ENCODE results near the gene TBC1D1. TPM values are rescaled to one million over a fixed set of nuclear protein-coding genes. Genes with fewer than 3 reads are reported as not detected.
A peak's percentile ranks its signal among the peaks of the same experiment; 100 is the strongest.

TBC1D1 gene
- total and polyA plus RNA-seq, 4 experiments from 2014 or later: 15.3 to 46.7 (median 34.3) TPM

- Mint-ChIP-seq H3K4me1 (peaks cover 45 to 64% (median 55%) of the 10 kb centered on the region in 4 donors), H3K4me3 (peak overlapping the region in 7 of 8 donors; percentile 33 to 79 (median 68)), H3K36me3 (peaks cover 33 to 54% of the 10 kb centered on the region in 2 donors), H3K27me3 (peaks cover 0 to 3% of the 10 kb centered on the region in 2 donors), H3K9me3 (peaks cover 0 to 8% (median 0%) of the 10 kb centered on the region in 8 donors), H3K27ac (peak overlapping the region; percentile 90 to 99 (median 95))
- peaks cover 60% of the 10 kb centered on the region for H3K4me1 ChIP-seq (ENCODE audit: insufficient read depth, low read length)
- intact Hi-C loops (cut with micrococcal nuclease): loop anchor here (2.0 to 5.0 kb wide), 3 partner anchors 181 to 603 kb away; partner anchors contain the start of gene TBC1D1
- CTCF ChIA-PET (ENCODE audit: partially characterized antibody): interaction anchor here (0.7 to 2.2 kb wide), 7 partner anchors 10 to 600 kb away, joined by 4 to 7 read pairs (median 4); no protein-coding TSS in a partner anchor
- DNase-seq: no peak
- no peaks in the 10 kb centered on the region for H3K36me3 ChIP-seq (ENCODE audit: insufficient read depth, low read length)
- peak overlapping the region; percentile 36 for H3K27ac ChIP-seq (ENCODE audit: low read depth, low read length)
- H3K9me3 ChIP-seq (ENCODE audit: control insufficient read depth in 1 of 2, low read length in 2 of 2): no peaks in the 10 kb centered on the region
- H3K4me3 ChIP-seq (ENCODE audit: low read length in 2 of 2): no peak overlapping the region
- POLR2A ChIA-PET (ENCODE audit: partially characterized antibody): interaction anchor here (0.6 to 1.7 kb wide), 6 partner anchors 10 to 246 kb away, joined by 3 to 6 read pairs (median 4); no protein-coding TSS in a partner anchor
- H3K27me3 ChIP-seq (ENCODE audit: insufficient read depth, low read length): no peaks in the 10 kb centered on the region
Measured at GRCh38 chr4:38129460-38130227, 238.8 kb downstream of the TBC1D1 start.

- DNase-seq: no peak
- Mint-ChIP-seq H3K9me3 (peaks cover 0 to 8% (median 0%) of the 10 kb centered on the region in 8 donors), H3K27ac (peak overlapping the region; percentile 84 to 99 (median 92)), H3K27me3 (peaks cover 0 to 3% of the 10 kb centered on the region in 2 donors), H3K4me3 (peak overlapping the region in 6 of 8 donors; percentile 2 to 87 (median 78)), H3K36me3 (peaks cover 31 to 50% of the 10 kb centered on the region in 2 donors), H3K4me1 (peaks cover 45 to 65% (median 55%) of the 10 kb centered on the region in 4 donors)
- POLR2A ChIA-PET (ENCODE audit: partially characterized antibody): interaction anchor here (0.7 to 4.0 kb wide), 7 partner anchors 7 to 189 kb away, joined by 3 to 29 read pairs (median 4); no protein-coding TSS in a partner anchor
- H3K4me1 ChIP-seq (ENCODE audit: insufficient read depth, low read length): peaks cover 60% of the 10 kb centered on the region
- CTCF ChIA-PET (ENCODE audit: partially characterized antibody): interaction anchor here (1.5 kb wide), 1 partner anchor 48 kb away, joined by 3 read pairs; no protein-coding TSS in a partner anchor
- no peaks in the 10 kb centered on the region for H3K36me3 ChIP-seq (ENCODE audit: insufficient read depth, low read length)
- H3K9me3 ChIP-seq (ENCODE audit: control insufficient read depth in 1 of 2, low read length in 2 of 2): no peaks in the 10 kb centered on the region
- no peak overlapping the region for H3K4me3 ChIP-seq (ENCODE audit: low read length in 2 of 2)
- H3K27ac ChIP-seq (ENCODE audit: low read depth, low read length): peak overlapping the region; percentile 59
- H3K27me3 ChIP-seq (ENCODE audit: insufficient read depth, low read length): no peaks in the 10 kb centered on the region
- intact Hi-C loops (cut with micrococcal nuclease): loop anchor here (1.0 to 5.0 kb wide), 5 partner anchors 30 to 601 kb away; partner anchors contain the start of gene TBC1D1
Measured at GRCh38 chr4:38130884-38131283, 240.0 kb downstream of the TBC1D1 start.

- DNase-seq: peak; percentile 82 to 93 (median 85)
- ChIA-PET CTCF (ENCODE audit: partially characterized antibody) (interaction anchor here (1.3 to 2.2 kb wide), 4 partner anchors 9 to 47 kb away, joined by 3 to 5 read pairs (median 4); no protein-coding TSS in a partner anchor), POLR2A (ENCODE audit: partially characterized antibody) (interaction anchor here (0.7 to 4.0 kb wide), 9 partner anchors 8 to 378 kb away, joined by 3 to 29 read pairs (median 4); no protein-coding TSS in a partner anchor)
- H3K4me1 ChIP-seq (ENCODE audit: insufficient read depth, low read length): peaks cover 60% of the 10 kb centered on the region
- no peaks in the 10 kb centered on the region for H3K27me3 ChIP-seq (ENCODE audit: insufficient read depth, low read length)
- no peaks in the 10 kb centered on the region for H3K9me3 ChIP-seq (ENCODE audit: control insufficient read depth in 1 of 2, low read length in 2 of 2)
- H3K4me3 ChIP-seq (ENCODE audit: low read length in 2 of 2): peak overlapping the region in 1 of 2 donors; percentile 32
- H3K36me3 ChIP-seq (ENCODE audit: insufficient read depth, low read length): no peaks in the 10 kb centered on the region
- H3K9me3 Mint-ChIP-seq: peaks cover 0 to 8% (median 0%) of the 10 kb centered on the region in 8 donors
- intact Hi-C loops (cut with micrococcal nuclease): loop anchor here (1.0 to 5.0 kb wide), 7 partner anchors 23 to 601 kb away; partner anchors contain the start of gene TBC1D1
- peak overlapping the region; percentile 87 to 99 (median 95) for H3K27ac Mint-ChIP-seq
- H3K27ac ChIP-seq (ENCODE audit: low read depth, low read length): peak overlapping the region; percentile 59
- peaks cover 45 to 71% (median 55%) of the 10 kb centered on the region in 4 donors for H3K4me1 Mint-ChIP-seq
- H3K36me3 Mint-ChIP-seq: peaks cover 35 to 53% of the 10 kb centered on the region in 2 donors
- peaks cover 0 to 3% of the 10 kb centered on the region in 2 donors for H3K27me3 Mint-ChIP-seq
- H3K4me3 Mint-ChIP-seq: peak overlapping the region; percentile 45 to 87 (median 76)
Measured at GRCh38 chr4:38131371-38132091, 240.6 kb downstream of the TBC1D1 start.

- Mint-ChIP-seq H3K27me3 (peaks cover 0 to 3% of the 10 kb centered on the region in 2 donors), H3K9me3 (peaks cover 0 to 8% (median 0%) of the 10 kb centered on the region in 8 donors), H3K4me1 (peaks cover 45 to 71% (median 55%) of the 10 kb centered on the region in 4 donors), H3K4me3 (peak overlapping the region; percentile 45 to 87 (median 72)), H3K36me3 (peaks cover 36 to 58% of the 10 kb centered on the region in 2 donors), H3K27ac (peak overlapping the region; percentile 87 to 99 (median 95))
- Histone ChIP-seq H3K4me1 (ENCODE audit: insufficient read depth, low read length) (peaks cover 60% of the 10 kb centered on the region), H3K27me3 (ENCODE audit: insufficient read depth, low read length) (no peaks in the 10 kb centered on the region), H3K9me3 (ENCODE audit: control insufficient read depth in 1 of 2, low read length in 2 of 2) (no peaks in the 10 kb centered on the region), H3K4me3 (ENCODE audit: low read length in 2 of 2) (peak overlapping the region in 1 of 2 donors; percentile 32), H3K27ac (ENCODE audit: low read depth, low read length) (peak overlapping the region; percentile 59), H3K36me3 (ENCODE audit: insufficient read depth, low read length) (no peaks in the 10 kb centered on the region)
- POLR2A ChIA-PET (ENCODE audit: partially characterized antibody): interaction anchor here (0.9 to 4.0 kb wide), 12 partner anchors 9 to 522 kb away, joined by 3 to 29 read pairs (median 4); no protein-coding TSS in a partner anchor
- intact Hi-C loops (cut with micrococcal nuclease): loop anchor here (2.0 to 5.0 kb wide), 4 partner anchors 23 to 600 kb away; partner anchors contain the start of gene TBC1D1
- peak; percentile 74 to 88 (median 77) for DNase-seq
- CTCF ChIA-PET (ENCODE audit: partially characterized antibody): interaction anchor here (0.9 to 2.2 kb wide), 7 partner anchors 9 to 47 kb away, joined by 3 to 5 read pairs (median 3); no protein-coding TSS in a partner anchor
Measured at GRCh38 chr4:38132107-38132673, 241.3 kb downstream of the TBC1D1 start.

GRCh38 chr4:38132843-38133662 is 242.2 kb downstream of the TBC1D1 start:
- no peak for DNase-seq
- CTCF ChIA-PET (ENCODE audit: partially characterized antibody): interaction anchor here (0.9 to 2.2 kb wide), 5 partner anchors 12 to 44 kb away, joined by 3 to 5 read pairs (median 3); no protein-coding TSS in a partner anchor
- Histone ChIP-seq H3K4me3 (ENCODE audit: low read length in 2 of 2) (no peak overlapping the region), H3K27me3 (ENCODE audit: insufficient read depth, low read length) (no peaks in the 10 kb centered on the region), H3K27ac (ENCODE audit: low read depth, low read length) (no peak overlapping the region), H3K36me3 (ENCODE audit: insufficient read depth, low read length) (no peaks in the 10 kb centered on the region), H3K9me3 (ENCODE audit: control insufficient read depth in 1 of 2, low read length in 2 of 2) (no peaks in the 10 kb centered on the region), H3K4me1 (ENCODE audit: insufficient read depth, low read length) (peaks cover 56% of the 10 kb centered on the region)
- POLR2A ChIA-PET (ENCODE audit: partially characterized antibody): interaction anchor here (0.9 to 4.0 kb wide), 10 partner anchors 8 to 522 kb away, joined by 3 to 29 read pairs (median 4); no protein-coding TSS in a partner anchor
- Mint-ChIP-seq H3K36me3 (peaks cover 42 to 59% of the 10 kb centered on the region in 2 donors), H3K4me1 (peaks cover 43 to 64% (median 50%) of the 10 kb centered on the region in 4 donors), H3K9me3 (peaks cover 0 to 8% (median 0%) of the 10 kb centered on the region in 8 donors), H3K27me3 (peaks cover 0 to 3% of the 10 kb centered on the region in 2 donors), H3K27ac (peak overlapping the region in 6 of 7 donors; percentile 87 to 99 (median 94)), H3K4me3 (peak overlapping the region in 3 of 8 donors; percentile 13 to 67 (median 34))
- intact Hi-C loops (cut with micrococcal nuclease): loop anchor here (2.0 to 5.0 kb wide), 4 partner anchors 22 to 599 kb away; partner anchors contain the start of gene TBC1D1

All from CD4-positive, alpha-beta memory T cell (primary cell).